HEK293 (cell line): Measurements from ENCODE around the gene EDDM13.

ENCODE experiments used
- BCL11A ChIP-seq: fragments of 450-650 bp; formaldehyde crosslinking; IDR thresholded peaks from 2 replicates; pipeline ENCODE4 v1.5.1; 2016; ENCODE audit warnings: low read depth, missing biosample characterization, missing genetic modification characterization
- YY1 ChIP-seq: fragments of 450-650 bp; formaldehyde crosslinking; IDR thresholded peaks from 2 replicates; pipeline ENCODE4 v1.5.1; 2018; ENCODE audit warnings: missing biosample characterization, missing genetic modification characterization
- ZEB2 ChIP-seq: fragments of 450-650 bp; formaldehyde crosslinking; IDR thresholded peaks from 2 replicates; pipeline ENCODE4 v1.5.1; 2016; ENCODE audit warnings: missing biosample characterization, missing genetic modification characterization
- ZNF174 ChIP-seq: fragments of 450-650 bp; formaldehyde crosslinking; IDR thresholded peaks from 2 replicates; pipeline ENCODE4 v1.5.0; 2017; ENCODE audit warnings: missing biosample characterization, mild to moderate bottlenecking, missing genetic modification characterization
- ZNF2 ChIP-seq: fragments of 450-650 bp; formaldehyde crosslinking; IDR thresholded peaks from 2 replicates; pipeline ENCODE4 v1.5.1; 2016; ENCODE audit warnings: missing biosample characterization, missing genetic modification characterization
- ZNF335 ChIP-seq: fragments of 450-650 bp; formaldehyde crosslinking; conservative IDR thresholded peaks from 2 replicates; pipeline ENCODE4 v1.5.1; 2016; ENCODE audit warnings: missing biosample characterization, missing genetic modification characterization
- ZNF423 ChIP-seq: fragments of 450-650 bp; formaldehyde crosslinking; IDR thresholded peaks from 2 replicates; pipeline ENCODE4 v1.5.1; 2016; ENCODE audit warnings: missing biosample characterization, missing genetic modification characterization
- ZNF530 ChIP-seq: fragments of 450-650 bp; formaldehyde crosslinking; IDR thresholded peaks from 2 replicates; pipeline ENCODE4 v1.5.1; 2016; ENCODE audit warnings: low read depth, missing biosample characterization, missing genetic modification characterization
- ZNF792 ChIP-seq: fragments of 450-650 bp; formaldehyde crosslinking; IDR thresholded peaks from 2 replicates; pipeline ENCODE4 v1.5.1; 2016; ENCODE audit warnings: missing biosample characterization, missing genetic modification characterization
- ZNF830 ChIP-seq: fragments of 450-650 bp; IDR thresholded peaks from 2 replicates; pipeline ENCODE4 v1.5.0; 2018; ENCODE audit warnings: missing biosample characterization, missing genetic modification characterization, low read depth, mild to moderate bottlenecking, moderate library complexity
- TF ChIP-seq, protein P1 (sequence below): fragments of 450-650 bp; formaldehyde crosslinking; IDR thresholded peaks from 2 replicates; pipeline ENCODE4 v1.5.1; 2016; ENCODE audit warnings: missing biosample characterization, missing genetic modification characterization
- TF ChIP-seq, protein P2 (sequence below): fragments of 450-650 bp; formaldehyde crosslinking; IDR thresholded peaks from 2 replicates; pipeline ENCODE4 v1.5.1; 2016; ENCODE audit warnings: missing biosample characterization, missing genetic modification characterization
- TF ChIP-seq, protein P3 (sequence below): fragments of 450-650 bp; formaldehyde crosslinking; IDR thresholded peaks from 2 replicates; pipeline ENCODE4 v1.5.1; 2016; ENCODE audit warnings: missing biosample characterization, missing genetic modification characterization

DNA sequence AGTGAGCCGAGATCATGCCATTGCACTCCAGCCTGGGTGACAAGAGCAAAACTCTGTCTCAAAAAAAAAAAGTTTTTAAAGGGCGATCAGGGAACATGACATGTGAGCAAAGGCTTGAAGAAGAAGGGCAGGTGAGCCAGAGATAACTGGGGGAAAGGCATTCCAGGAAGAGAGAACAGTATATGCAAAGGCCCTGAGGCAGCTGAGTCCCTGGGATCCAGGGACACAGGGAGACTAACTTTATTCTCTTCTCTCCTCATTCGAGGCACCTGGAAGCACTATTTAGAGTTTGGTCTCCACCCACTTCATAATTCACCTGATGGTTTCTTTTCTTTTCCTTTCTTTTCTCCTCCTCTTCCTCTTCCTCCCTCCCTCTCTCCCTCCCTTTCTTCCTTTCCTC lies 24.5 kb downstream of the EDDM13 start:
- TF ChIP-seq, protein P1, sequence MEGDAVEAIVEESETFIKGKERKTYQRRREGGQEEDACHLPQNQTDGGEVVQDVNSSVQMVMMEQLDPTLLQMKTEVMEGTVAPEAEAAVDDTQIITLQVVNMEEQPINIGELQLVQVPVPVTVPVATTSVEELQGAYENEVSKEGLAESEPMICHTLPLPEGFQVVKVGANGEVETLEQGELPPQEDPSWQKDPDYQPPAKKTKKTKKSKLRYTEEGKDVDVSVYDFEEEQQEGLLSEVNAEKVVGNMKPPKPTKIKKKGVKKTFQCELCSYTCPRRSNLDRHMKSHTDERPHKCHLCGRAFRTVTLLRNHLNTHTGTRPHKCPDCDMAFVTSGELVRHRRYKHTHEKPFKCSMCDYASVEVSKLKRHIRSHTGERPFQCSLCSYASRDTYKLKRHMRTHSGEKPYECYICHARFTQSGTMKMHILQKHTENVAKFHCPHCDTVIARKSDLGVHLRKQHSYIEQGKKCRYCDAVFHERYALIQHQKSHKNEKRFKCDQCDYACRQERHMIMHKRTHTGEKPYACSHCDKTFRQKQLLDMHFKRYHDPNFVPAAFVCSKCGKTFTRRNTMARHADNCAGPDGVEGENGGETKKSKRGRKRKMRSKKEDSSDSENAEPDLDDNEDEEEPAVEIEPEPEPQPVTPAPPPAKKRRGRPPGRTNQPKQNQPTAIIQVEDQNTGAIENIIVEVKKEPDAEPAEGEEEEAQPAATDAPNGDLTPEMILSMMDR (tag by site-specific recombination), result no peak
- no peak for TF ChIP-seq ZNF2
- TF ChIP-seq ZNF830 (tag by site-specific recombination), result no peak
- no peak for TF ChIP-seq ZNF423
- no peak for TF ChIP-seq ZEB2
- no peak for TF ChIP-seq BCL11A (tag by site-specific recombination)
- no peak for TF ChIP-seq ZNF530 (tag by site-specific recombination)
- TF ChIP-seq, protein P2, sequence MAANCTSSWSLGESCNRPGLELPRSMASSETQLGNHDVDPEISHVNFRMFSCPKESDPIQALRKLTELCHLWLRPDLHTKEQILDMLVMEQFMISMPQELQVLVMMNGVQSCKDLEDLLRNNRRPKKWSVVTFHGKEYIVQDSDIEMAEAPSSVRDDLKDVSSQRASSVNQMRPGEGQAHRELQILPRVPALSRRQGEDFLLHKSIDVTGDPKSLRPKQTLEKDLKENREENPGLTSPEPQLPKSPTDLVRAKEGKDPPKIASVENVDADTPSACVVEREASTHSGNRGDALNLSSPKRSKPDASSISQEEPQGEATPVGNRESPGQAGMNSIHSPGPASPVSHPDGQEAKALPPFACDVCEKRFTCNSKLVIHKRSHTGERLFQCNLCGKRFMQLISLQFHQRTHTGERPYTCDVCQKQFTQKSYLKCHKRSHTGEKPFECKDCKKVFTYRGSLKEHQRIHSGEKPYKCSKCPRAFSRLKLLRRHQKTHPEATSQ (tag by site-specific recombination), result no peak
- TF ChIP-seq ZNF174 (tag by site-specific recombination), result no peak
- TF ChIP-seq ZNF792, result no peak
- no peak for TF ChIP-seq YY1
- TF ChIP-seq ZNF335 (tag by site-specific recombination), result no peak
- TF ChIP-seq, protein P3, sequence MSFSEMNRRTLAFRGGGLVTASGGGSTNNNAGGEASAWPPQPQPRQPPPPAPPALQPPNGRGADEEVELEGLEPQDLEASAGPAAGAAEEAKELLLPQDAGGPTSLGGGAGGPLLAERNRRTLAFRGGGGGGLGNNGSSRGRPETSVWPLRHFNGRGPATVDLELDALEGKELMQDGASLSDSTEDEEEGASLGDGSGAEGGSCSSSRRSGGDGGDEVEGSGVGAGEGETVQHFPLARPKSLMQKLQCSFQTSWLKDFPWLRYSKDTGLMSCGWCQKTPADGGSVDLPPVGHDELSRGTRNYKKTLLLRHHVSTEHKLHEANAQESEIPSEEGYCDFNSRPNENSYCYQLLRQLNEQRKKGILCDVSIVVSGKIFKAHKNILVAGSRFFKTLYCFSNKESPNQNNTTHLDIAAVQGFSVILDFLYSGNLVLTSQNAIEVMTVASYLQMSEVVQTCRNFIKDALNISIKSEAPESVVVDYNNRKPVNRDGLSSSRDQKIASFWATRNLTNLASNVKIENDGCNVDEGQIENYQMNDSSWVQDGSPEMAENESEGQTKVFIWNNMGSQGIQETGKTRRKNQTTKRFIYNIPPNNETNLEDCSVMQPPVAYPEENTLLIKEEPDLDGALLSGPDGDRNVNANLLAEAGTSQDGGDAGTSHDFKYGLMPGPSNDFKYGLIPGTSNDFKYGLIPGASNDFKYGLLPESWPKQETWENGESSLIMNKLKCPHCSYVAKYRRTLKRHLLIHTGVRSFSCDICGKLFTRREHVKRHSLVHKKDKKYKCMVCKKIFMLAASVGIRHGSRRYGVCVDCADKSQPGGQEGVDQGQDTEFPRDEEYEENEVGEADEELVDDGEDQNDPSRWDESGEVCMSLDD, result no peak
